ENCODE measurements around the gene MTUS2.

Gene MTUS2

DNA sequence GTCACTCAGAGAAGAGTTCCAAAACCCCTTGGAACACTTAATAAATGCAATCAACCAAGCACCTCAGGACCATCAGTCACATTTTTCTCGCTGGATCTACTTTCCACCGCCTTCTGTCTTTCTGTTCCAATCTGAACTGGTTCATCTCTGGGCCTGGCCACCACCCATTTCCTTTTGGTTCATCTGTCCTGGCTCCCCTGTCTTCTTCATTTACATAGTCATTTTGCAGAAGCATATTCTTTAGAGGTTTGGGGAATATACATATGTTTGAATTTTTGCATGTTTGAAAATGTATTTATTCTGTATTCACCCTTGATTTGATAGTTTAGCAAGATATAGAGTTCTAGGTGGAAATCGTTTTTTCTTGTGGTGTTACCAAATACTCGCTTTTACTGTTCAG, 188.2 kb downstream of the MTUS2 start:
- Histone ChIP-seq H3K4me3 (no peak overlapping the region), H3K27ac (no peak overlapping the region)

DNA sequence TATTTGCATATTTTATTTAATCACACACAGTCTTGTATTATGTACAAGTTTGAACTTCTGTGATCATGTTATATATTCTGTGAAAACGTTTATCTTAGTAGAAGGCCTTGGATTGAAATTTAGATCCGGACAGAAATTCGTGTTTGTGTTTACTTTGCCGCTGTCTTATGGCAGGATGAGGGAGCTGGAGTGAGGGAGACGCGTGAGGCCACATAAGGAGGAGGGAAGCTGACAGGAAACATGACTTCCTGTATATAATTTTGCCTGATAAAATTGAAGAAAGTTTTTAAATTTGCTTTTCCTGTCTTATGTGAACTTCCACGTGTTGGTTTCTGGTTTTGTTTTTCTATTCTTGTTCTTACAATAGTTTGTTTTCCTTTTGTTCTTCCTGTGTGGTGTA, 200.2 kb downstream of the MTUS2 start:
- no peak overlapping the region for H3K4me3 ChIP-seq
- no peak overlapping the region for H3K27ac ChIP-seq

DNA sequence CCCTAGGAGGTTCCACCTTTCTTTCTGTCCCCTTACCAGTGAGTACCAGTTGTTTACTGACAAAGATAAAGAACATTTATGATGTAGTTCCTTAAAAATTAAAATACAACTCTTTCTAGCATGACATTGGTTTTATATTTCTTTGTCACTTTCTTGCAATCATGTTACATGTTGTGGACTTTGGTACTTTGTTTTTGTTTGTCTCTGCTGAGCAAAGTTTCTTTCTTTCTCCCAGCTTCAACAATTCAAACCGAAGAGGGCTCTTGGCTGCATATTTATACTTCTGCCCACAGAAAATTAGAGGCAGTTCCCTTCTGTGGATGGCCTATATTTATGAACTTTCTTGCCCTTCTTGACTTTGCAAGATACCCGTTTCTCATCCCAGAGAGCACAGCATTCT, 201.2 kb downstream of the MTUS2 start:
- no peak overlapping the region for H3K27ac ChIP-seq

DNA sequence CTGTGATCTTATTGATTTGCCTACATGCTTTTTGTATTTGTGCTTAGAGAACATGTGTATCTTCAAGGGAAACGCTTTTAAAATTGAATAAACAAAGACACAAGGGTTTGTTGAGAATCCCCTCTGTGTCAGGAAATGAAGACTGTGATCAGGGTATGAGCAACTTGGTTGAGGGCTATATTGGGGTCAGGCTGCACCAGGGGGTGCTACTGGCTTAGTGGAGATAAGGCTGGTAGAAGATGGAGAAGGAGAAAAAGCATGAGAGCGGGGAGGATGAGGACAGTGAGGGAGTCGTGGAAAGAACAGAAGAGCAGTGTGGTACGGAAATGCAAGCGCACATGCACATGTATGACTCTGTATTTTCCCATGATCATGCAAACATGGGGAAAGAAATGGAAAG, 201.6 kb downstream of the MTUS2 start:
- Histone ChIP-seq H3K27ac (no peak overlapping the region), H3K4me3 (no peak overlapping the region)

More for the DNA sequence above, 201.2 kb downstream of the MTUS2 start:
- H3K4me3 ChIP-seq, result no peak overlapping the region

DNA sequence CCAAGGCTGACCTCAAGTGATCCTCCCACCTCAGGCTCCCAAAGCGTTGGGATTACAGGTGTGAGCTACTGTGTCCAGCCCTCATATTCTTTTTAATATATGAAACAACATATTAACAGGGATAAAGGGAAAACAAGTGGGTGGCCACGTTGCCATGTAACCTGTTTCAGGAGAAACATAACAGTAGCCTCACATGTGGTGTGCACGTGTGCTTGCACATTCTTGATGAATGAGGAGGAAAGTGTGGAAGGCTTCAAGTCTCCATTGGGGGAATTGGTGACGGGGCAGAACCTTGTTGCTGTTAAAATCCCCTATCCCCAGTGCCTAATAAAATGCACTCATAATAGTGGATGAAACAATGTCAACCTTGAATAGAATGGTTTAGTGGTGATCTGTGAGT, 202.3 kb downstream of the MTUS2 start:
- Histone ChIP-seq H3K27ac (no peak overlapping the region), H3K4me3 (no peak overlapping the region)

DNA sequence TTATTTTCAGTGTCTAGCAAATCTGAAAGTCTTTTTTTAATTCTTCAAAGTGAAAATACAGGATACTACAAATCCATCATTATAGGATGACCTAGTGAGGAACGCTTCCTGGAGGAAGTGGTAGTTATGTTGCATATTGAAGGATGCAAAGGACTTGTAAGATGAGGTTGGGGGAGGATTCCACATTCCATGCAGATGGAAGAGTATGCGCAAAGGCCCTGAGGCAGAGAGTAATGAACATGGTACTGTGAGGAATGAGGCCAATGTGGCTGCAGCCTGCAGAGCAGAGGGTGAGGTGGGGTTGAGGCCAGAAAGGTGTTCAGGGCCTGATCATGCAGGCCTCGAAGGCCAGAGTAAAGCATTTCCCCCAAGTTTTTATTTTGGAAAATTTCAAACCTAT, 202.8 kb downstream of the MTUS2 start:
- H3K27ac ChIP-seq, result no peak overlapping the region

DNA sequence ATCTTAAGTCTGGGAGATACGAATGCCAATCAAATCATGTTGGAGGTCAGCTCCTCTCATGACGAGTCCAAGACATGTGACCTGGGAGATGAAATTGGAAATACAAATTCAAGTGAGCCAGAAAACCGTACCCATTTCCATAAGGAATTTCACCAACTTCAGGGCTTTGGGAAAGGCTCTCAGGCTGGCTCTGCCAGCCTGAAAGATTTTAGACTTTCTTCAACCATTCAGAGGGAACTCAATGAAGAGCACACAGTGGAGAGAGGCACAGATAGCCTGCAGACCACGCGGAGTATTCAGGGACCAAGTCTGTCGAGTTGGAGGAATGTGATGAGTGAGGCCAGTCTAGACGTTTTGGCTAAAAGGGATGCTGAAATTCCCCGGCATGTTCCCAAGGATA, 204.6 kb downstream of the MTUS2 start:
- no peak overlapping the region for H3K4me3 ChIP-seq
- no peak overlapping the region for H3K27ac ChIP-seq

More for the DNA sequence above, 202.8 kb downstream of the MTUS2 start:
- no peak overlapping the region for H3K4me3 ChIP-seq

DNA sequence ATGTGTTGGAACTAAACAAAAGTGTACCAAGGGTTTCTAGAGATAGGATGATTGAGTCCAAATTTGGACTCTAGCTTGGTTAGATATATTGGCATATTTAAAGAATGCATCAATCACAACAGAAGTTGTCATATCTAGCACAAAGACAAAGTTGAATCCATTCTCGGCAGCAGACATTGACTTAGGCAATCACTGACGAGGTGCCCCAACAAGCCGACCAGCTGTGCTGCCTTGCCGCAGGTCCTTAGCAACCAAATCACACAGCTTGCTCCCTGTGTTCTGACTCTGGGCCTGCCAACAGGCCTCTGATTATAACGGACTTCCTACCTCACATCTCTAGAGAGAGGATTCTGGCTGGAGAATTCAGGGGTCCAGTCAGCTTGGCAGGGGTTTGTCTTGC, 208.7 kb downstream of the MTUS2 start:
- no peak overlapping the region for H3K4me3 ChIP-seq
- no peak overlapping the region for H3K27ac ChIP-seq

DNA sequence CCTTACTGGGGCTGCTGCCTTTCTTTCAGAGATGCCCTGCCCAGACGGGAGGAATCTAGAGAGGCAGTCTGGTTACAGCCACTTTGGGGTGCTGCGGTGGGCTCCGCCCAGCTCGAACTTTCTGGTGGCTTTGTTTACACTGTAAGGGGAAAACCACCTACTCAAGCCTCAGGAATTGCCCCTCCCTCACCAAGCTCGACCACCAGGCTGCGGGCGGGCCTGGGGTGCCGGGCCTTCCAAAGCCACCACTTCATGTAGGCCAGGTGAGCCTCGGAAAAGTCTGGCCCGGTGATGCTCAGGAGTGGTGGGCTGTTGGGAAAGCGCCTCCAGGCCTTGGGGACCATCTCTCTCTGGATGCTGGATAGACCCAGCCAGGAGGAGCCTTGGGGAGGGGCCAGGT, 218.6 kb downstream of the MTUS2 start:
- no peak overlapping the region for H3K27ac ChIP-seq
- no peak overlapping the region for H3K4me3 ChIP-seq

DNA sequence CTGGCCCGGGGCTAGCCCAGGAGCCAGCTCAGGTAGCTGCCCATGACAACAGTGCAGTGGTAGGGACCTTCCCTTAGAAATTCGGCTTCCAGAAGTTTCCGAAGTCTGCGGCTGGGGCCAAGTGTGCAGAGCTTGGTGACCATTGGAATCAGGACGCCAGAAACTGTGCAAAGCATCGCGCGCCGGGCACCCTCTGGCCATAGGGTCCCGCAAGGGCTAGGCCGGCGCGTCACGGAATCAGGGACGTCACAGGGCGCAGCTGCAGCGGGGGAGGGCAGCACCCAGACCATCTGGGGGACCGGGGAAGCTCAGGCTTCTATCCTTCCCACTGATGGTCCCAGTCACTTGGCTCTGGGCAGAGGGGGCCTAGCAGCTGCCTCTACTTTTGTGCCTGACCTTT, 219.1 kb downstream of the MTUS2 start:
- H3K4me3 ChIP-seq, result no peak overlapping the region
- no peak overlapping the region for H3K27ac ChIP-seq

DNA sequence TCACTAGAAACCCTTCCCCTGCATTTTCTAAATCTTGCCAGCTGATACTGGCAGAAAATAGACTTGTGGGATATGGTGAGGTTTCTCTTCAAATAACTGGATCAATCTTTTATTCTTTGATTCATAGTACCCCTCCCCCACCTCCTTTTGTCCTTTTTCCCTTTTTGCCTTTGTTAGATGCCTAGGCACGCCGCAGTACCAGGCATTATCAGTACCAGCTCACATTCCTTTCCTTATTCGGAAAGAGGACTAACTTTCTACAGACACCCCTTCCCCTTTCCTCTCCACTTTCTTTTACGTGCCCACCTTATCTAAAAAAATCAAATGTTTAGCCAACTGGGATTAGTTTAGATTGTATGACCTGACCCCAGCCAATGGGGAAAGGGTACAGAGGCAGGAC, 226.4 kb downstream of the MTUS2 start:
- no peak overlapping the region for H3K27ac ChIP-seq
- no peak overlapping the region for H3K4me3 ChIP-seq

DNA sequence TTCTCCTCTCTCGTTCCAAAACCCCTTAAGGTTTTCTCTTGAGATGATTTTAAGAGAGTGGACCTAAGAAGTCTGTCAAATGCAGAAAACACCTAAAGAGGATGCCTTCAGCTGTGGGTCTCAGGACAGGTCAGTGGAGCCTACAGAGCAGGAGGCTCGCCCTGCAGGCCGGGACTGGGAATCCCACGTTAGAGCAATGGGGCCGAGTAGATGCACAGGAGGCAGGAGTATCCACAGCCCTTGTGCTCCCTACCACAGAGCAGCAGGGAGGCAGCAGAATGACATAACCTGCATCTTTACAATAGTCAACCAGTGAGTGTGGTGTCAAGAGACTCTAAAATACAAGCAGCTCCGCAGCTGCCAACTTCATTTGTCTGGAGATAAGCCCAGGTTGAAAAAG, 229.4 kb downstream of the MTUS2 start:
- no peak overlapping the region for H3K27ac ChIP-seq
- no peak overlapping the region for H3K4me3 ChIP-seq

DNA sequence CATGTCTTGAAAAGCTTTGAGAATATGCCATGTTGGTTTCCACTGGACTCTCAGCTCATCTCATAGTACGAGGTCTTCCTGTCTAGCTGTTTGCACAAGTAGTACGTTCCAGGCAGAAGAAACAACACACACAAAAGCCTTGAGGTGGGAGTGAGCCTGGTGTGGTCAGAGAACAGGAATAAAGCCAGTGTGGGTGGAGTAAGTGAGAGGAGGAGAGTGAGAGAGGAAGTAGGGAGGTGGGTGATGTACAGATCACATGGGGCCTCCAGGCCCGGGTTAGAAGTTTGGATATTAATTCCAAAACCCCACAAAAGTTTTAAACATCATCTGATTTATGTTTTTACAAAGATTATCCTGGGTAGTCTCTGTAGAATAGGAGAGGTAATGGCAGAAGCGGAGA, 230.6 kb downstream of the MTUS2 start:
- Histone ChIP-seq H3K4me3 (no peak overlapping the region), H3K27ac (no peak overlapping the region)

DNA sequence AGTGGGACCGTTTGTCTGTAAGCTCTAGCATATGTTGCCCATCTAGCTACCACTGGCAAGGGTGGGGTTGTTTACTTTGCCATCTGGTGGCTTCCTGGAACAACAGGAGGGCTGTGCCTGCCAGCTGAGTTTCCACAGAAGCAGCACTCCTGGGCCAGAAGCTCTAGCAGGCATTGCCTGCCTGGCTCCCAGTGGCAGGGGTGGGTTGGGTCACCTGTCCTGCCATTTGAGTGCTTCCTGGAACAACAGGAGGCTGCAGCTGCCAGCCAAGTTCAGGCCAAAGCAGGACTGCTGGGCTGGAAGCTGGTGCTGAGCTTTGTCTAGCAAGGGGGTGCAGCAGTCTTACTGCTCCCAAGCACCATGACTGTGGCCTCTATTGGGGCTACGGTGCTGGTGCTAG, 239.7 kb downstream of the MTUS2 start:
- no peak overlapping the region for H3K4me3 ChIP-seq

DNA sequence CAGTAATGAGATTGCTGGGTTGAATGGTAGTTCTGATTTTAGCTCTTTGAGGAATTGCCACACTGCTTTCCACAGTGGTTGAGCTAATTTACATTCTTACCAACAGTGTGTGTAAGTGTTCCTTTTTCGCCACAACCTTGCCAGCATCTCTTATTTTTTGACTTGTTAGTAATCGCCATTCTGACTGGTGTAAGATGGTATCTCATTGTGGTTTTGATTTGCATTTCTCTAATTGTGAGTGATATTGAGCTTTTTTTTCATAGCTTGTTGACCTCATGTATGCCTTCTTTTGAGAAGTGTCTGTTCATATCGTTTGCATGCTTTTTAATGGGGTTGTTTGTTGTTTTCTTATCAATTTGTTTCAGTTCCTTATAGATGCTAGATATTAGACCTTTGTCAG, 245.0 kb downstream of the MTUS2 start:
- no peak overlapping the region for H3K27ac ChIP-seq
- H3K4me3 ChIP-seq, result no peak overlapping the region

More for the DNA sequence above, 239.7 kb downstream of the MTUS2 start:
- no peak overlapping the region for H3K27ac ChIP-seq

DNA sequence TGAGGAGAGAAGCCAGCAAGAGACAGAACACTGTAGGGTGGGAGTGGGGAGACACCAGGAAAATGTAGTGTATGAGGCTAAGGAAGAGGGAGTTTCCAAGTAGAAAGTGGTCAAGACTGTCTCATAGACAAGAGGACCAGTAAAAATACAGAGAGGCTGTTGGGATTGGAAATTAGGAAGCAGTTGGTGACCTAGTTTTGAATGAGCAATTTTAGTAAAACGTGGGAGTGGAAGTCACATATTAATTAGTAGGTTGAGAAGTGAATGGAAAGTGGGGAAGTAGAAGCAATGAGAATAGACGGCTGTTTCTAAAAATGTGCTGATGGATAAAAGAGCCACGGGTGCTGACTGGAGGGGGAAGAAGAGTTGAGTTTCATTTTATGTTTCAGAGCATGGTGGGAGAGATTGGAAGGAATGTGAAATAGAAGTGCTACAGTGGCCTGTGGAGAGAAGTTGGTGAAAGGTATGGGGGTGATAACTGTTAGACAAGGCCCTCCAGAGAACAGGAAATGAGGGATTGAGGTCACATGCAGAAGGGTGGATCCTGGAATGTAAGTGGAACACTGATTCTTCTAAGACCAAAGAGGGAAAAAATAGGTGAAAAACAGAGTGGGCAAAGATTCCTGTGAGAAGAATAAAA, 247.3 kb downstream of the MTUS2 start:
- no peak overlapping the region for H3K4me3 ChIP-seq
- H3K27ac ChIP-seq, result no peak overlapping the region

DNA sequence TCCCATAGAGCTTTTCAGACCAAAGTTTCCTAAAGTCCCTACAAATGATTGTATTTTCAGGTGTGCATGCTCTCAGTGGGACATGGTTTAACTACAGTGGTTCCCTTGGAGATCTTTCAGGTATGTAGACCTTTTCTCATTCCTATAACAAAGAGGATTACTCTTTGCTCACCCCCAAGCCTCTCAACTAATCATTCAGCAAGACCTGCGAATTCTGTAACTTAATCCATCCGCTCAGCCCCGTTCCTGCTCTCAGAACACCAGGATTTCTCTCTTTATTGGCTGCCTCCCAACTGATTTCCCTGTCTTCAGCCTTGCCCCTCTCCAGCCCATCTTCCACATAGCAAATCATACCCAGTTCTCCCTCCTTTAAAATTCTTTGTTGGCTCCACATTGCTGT, 253.6 kb downstream of the MTUS2 start:
- Histone ChIP-seq H3K4me3 (no peak overlapping the region), H3K27ac (no peak overlapping the region)

DNA sequence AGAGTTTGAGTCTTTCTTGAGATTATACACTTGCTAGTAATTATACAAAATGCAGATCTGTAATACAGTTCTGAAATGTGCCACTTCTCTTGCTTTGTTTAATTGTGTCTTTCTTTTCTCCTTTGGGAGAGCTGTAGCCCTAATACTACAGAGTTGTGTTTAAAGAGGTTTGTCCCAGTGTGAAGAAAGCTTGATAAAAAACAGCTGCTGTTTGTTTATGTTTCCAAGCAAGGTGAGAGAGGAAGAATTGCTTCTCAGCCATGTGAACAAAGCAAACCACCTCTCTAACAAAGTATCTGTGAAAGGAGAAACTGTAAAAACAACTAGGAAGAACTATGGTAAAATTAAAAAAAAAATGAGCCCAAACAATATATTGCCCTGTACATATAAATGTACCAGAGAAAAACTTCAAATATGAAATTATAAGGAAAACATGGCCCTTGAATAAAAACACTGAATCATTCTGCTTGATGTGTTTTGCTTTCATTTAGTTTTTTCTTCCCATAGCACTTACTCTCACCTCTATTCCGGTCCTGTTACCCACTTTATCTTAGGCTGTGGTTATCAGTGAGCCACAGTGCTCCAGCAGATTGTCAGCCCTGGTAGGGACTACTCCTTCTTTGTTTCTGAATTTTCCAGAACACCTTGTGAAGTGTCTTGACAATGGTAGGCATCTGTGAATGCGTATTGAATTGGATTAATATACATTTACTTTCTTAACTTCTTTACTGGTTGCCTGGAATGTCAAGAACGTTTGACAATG, 257.1 kb downstream of the MTUS2 start:
- H3K4me3 ChIP-seq, result no peak overlapping the region
- H3K27ac ChIP-seq, result no peak overlapping the region

DNA sequence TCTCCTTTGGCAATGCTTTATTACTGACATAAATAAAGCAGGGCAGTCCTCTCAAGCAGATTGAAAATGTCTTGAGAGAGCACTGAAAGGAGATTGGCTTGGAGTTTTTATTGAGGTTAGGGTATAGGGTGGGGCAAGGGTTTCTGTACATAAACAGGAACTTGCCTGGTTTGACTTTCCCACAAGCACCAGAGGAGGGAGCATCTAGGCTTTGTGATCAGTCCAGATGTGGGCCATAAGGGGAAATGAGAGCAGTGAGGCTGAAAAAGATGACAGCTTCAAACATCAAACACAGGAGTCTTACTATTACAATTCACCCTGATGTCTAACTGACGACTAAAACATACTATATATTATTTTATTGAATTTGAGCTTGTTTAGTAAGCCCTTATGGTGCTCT, 260.9 kb downstream of the MTUS2 start:
- Histone ChIP-seq H3K4me3 (no peak overlapping the region), H3K27ac (no peak overlapping the region)

DNA sequence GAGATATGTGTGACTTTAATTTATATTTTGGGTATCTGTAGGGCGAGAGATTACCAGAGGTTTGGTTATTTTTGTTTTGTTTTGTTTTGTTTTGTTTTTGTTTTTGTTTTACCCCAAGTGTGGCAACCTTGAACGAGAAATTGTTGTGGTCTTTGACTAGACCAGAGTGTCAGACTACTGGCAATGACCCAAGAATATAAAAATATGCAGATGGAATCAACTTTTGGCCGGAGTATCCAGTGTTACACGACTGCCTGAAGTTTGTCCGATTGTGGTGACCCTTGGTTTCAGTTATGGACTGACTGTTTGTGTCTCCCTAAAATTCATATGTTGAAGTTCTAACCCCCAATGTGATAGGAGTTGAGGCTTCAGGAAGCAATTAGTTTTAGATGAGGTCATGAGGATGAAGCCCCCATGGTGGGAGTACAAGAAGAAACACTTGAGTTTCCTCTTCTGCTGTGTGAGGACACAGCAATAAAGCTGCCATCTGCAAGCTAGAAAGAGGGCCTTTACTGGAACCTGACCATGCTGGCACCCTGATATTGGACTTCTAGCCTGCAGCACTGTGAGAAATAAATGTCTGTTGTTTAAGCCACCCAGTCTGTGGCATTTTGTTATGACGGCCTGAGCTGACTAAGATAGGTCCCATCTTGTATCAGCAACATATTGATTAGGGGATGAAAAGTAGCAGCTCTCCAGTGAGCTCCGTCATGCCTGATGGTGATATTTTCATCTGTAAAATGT, 261.7 kb downstream of the MTUS2 start:
- Histone ChIP-seq H3K4me3 (no peak overlapping the region), H3K27ac (no peak overlapping the region)

DNA sequence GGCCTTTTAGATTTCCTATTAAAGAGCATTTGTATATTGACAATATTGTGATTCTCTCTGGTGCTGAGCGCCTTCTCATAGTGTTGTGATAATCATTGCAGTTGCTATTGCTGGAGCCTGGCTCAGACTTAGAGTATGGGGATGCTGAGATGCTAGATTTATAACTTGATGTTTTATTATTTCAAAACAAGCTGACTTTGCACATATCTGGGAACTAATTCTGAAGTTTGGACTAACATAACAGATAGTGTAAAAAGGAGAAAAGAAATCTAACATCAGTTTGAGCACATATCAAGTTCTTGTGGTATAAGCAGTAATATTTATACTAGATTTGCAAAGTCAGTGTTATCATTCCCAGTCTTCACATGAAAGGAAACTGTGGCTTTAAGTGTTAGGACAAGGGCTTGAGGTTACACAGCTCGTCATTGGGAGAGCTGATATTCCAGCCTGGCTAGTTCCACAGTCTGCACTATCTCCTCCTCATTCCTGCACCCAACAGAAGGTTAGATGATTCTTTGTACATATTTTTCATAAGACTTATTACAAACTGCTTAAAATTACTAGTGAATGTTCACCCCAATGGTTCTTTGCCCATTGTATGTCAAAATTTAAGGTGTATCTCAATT, 279.8 kb downstream of the MTUS2 start:
- H3K4me3 ChIP-seq, result no peak overlapping the region
- no peak overlapping the region for H3K27ac ChIP-seq

All from skin epidermis (tissue), 12 donors.